ENCODE results near the gene TMEM132D. TPM values are rescaled to one million over a fixed set of nuclear protein-coding genes. Genes with fewer than 3 reads are reported as not detected.

Gene TMEM132D
- total RNA-seq, 1 experiment from 2014 or later = not detected

GRCh38 chr12:129494766-129495165, 409.1 kb downstream of the TMEM132D start:
- no peak overlapping the region for H3K27ac ChIP-seq (ENCODE audit: low read length)
- ATAC-seq (no peak), DNase-seq (ENCODE audit: low read depth, low spot score) (no peak)
- ChIA-PET CTCF (no interaction called here), POLR2A (no interaction called here)
- no peaks in the 10 kb centered on the region for H3K9me3 ChIP-seq (ENCODE audit: control insufficient read depth, insufficient read depth, low read depth, low read length)
- no TSS peak for BruUV-seq (replicated peaks)
- intact Hi-C loops (cut with micrococcal nuclease; ENCODE audit: unreplicated experiment) = no loop called here
- in situ Hi-C loops (cut with HindIII; ENCODE audit: low pct_unique_long_range_greater_than_20kb, low sequenced_read_pairs) = no loop called here
- no peaks in the 10 kb centered on the region for H3K36me3 ChIP-seq (ENCODE audit: control insufficient read depth, insufficient read depth, low read length)
- no peak overlapping the region for H3K4me3 ChIP-seq (ENCODE audit: low read depth in 2 of 2, low read length in 2 of 2)
- H3K4me1 ChIP-seq (ENCODE audit: control insufficient read depth, insufficient read depth, low read length) = no peaks in the 10 kb centered on the region
- TF ChIP-seq TCF7L2 (IDR thresholded peaks at IDR 0.05; ENCODE audit: low read depth, low read length) = no peak
- no peak for TF ChIP-seq REST (IDR thresholded peaks at IDR 0.05; ENCODE audit: insufficient read depth in 1 of 2, low read depth in 2 of 2, low read length in 1 of 2)
- TF ChIP-seq POLR2AphosphoS5 (IDR thresholded peaks at IDR 0.05; ENCODE audit: low read depth, low read length) = no peak
- no peak for TF ChIP-seq CTCF (IDR thresholded peaks at IDR 0.05)
- no peak for TF ChIP-seq SIN3A (IDR thresholded peaks at IDR 0.05; ENCODE audit: borderline replicate concordance, insufficient read depth, low read depth, low read length)
- no peaks in the 10 kb centered on the region for H3K27me3 ChIP-seq (ENCODE audit: control insufficient read depth, insufficient read depth, low read length)

GRCh38 chr12:129494260-129494659, 409.6 kb downstream of the TMEM132D start:
- intact Hi-C loops (cut with micrococcal nuclease; ENCODE audit: unreplicated experiment) = no loop called here
- DNase-seq (ENCODE audit: low read depth, low spot score) = no peak
- Histone ChIP-seq H3K27me3 (ENCODE audit: control insufficient read depth, insufficient read depth, low read length) (no peaks in the 10 kb centered on the region), H3K36me3 (ENCODE audit: control insufficient read depth, insufficient read depth, low read length) (no peaks in the 10 kb centered on the region), H3K9me3 (ENCODE audit: control insufficient read depth, insufficient read depth, low read depth, low read length) (no peaks in the 10 kb centered on the region), H3K4me3 (ENCODE audit: low read depth in 2 of 2, low read length in 2 of 2) (no peak overlapping the region), H3K27ac (ENCODE audit: low read length) (no peak overlapping the region), H3K4me1 (ENCODE audit: control insufficient read depth, insufficient read depth, low read length) (no peaks in the 10 kb centered on the region)
- CTCF ChIA-PET = no interaction called here
- no TSS peak for BruUV-seq (replicated peaks)
- ATAC-seq = no peak
- POLR2A ChIA-PET = no interaction called here
- in situ Hi-C loops (cut with HindIII; ENCODE audit: low pct_unique_long_range_greater_than_20kb, low sequenced_read_pairs) = no loop called here
- no peak for TF ChIP-seq CTCF (IDR thresholded peaks at IDR 0.05)
- TF ChIP-seq REST (IDR thresholded peaks at IDR 0.05; ENCODE audit: insufficient read depth in 1 of 2, low read depth in 2 of 2, low read length in 1 of 2) = no peak
- no peak for TF ChIP-seq TCF7L2 (IDR thresholded peaks at IDR 0.05; ENCODE audit: low read depth, low read length)
- no peak for TF ChIP-seq POLR2AphosphoS5 (IDR thresholded peaks at IDR 0.05; ENCODE audit: low read depth, low read length)
- TF ChIP-seq SIN3A (IDR thresholded peaks at IDR 0.05; ENCODE audit: borderline replicate concordance, insufficient read depth, low read depth, low read length) = no peak
